GM12878 (cell line): ENCODE measurements around the gene REEP3. TPM values are rescaled to one million over a fixed set of nuclear protein-coding genes. Genes with fewer than 3 reads are reported as not detected.
"Not testable (repeated sequence)": the region's sequence is repeated elsewhere in the genome, so short reads cannot be mapped to it uniquely, and the experiment has no call there.

Experiments
- ATAC-seq: fragments of 200-7000 bp; cut with Tn5 transposase; 3 replicates; pipeline ENCODE4 v1.9.1; 2020; ENCODE audit warnings: mild to moderate bottlenecking, moderate library complexity
- BruUV-seq: library from RNA; stranded (reverse); fragments of 400-500 nt; replicated peaks from 2 replicates; lab custom pipeline; 2021; lab: Mats Ljungman, UMichigan
- CTCF ChIA-PET: fragments of 300-600 bp; sonication (Branson Sonifier 250); formaldehyde crosslinking; extraction: SDS; loops from one replicate; lab custom pipeline; 2021; ENCODE audit warnings: inconsistent platforms; lab: Yijun Ruan, JAX
- POLR2A ChIA-PET: fragments of 350-600 bp; formaldehyde crosslinking; extraction: SDS; loops from one replicate; lab custom pipeline; 2021; ENCODE audit warnings: inconsistent platforms; lab: Charles Lee
- RAD21 ChIA-PET: fragments of 300-600 bp; sonication (Branson Sonifier 250); formaldehyde crosslinking; loops from one replicate; lab custom pipeline; 2023; ENCODE audit warnings: antibody characterized with exemption; ENCODE audit not compliant: unreplicated experiment; lab: Charles Lee
- SMC1A ChIA-PET: fragments of 300-600 bp; sonication (Branson Sonifier 250); formaldehyde crosslinking; loops from one replicate; lab custom pipeline; 2023; ENCODE audit not compliant: unreplicated experiment, uncharacterized antibody; lab: Charles Lee
- DNase-seq: peaks from one replicate; pipeline ENCODE4 v3.0.0-alpha.2; 2011; ENCODE audit warnings: low read depth, low spot score
- FAIRE-seq: peaks from 3 replicates; lab custom pipeline; 2011; peaks lifted over from hg19 to GRCh38; lab: Jason Lieb, UNC
- H2AFZ ChIP-seq: 2 replicates; pipeline ENCODE4 v1.6.0; 2011; ENCODE audit warnings: low read depth, low read length, control low read depth; ENCODE audit not compliant: control insufficient read depth
- H3K27ac ChIP-seq: 2 replicates; pipeline ENCODE4 v1.5.1; 2011; ENCODE audit warnings: control low read depth; ENCODE audit not compliant: control insufficient read depth, insufficient read depth
- H3K27me3 ChIP-seq, 2 experiments: replicated peaks in 1 of 2; 2 replicates each; pipeline versions ENCODE4 v1.6.0 to v1.6.1; 2011; ENCODE audit warnings: low read length in 1 of 2; ENCODE audit not compliant: control insufficient read depth in 2 of 2, insufficient read depth in 2 of 2
- H3K36me3 ChIP-seq, 2 experiments: 2 replicates each; pipeline ENCODE4 v1.5.1; 2011; ENCODE audit warnings: low read length in 1 of 2; ENCODE audit not compliant: control insufficient read depth in 2 of 2, insufficient read depth in 2 of 2
- H3K4me1 ChIP-seq: 2 replicates; pipeline ENCODE4 v1.6.1; 2011; ENCODE audit warnings: mild to moderate bottlenecking, low read length, moderate library complexity, mixed read lengths; ENCODE audit not compliant: control insufficient read depth, insufficient read depth
- H3K4me2 ChIP-seq: 2 replicates; pipeline ENCODE4 v1.6.0; 2011; ENCODE audit warnings: control low read depth; ENCODE audit not compliant: control insufficient read depth, insufficient read depth
- H3K4me3 ChIP-seq: fragments of 200-600 bp; sonication (generic); 2 replicates; pipeline ENCODE4 v1.5.1; 2016
- H3K79me2 ChIP-seq: 2 replicates; pipeline ENCODE4 v1.6.0; 2011; ENCODE audit warnings: low read length; ENCODE audit not compliant: control insufficient read depth, insufficient read depth
- H3K9ac ChIP-seq: 2 replicates; pipeline ENCODE4 v1.8.0; 2011; ENCODE audit warnings: low read length, control low read depth, mixed read lengths; ENCODE audit not compliant: control insufficient read depth, insufficient read depth
- H3K9me3 ChIP-seq: replicated peaks from 3 replicates; pipeline ENCODE4 v1.5.1; 2011; ENCODE audit warnings: mild to moderate bottlenecking, low read length; ENCODE audit not compliant: control insufficient read depth, insufficient read depth
- H4K20me1 ChIP-seq: 2 replicates; pipeline ENCODE4 v1.6.0; 2011; ENCODE audit not compliant: control insufficient read depth, insufficient read depth
- BRCA1 ChIP-seq: IDR thresholded peaks from 2 replicates; pipeline ENCODE4 v1.6.1; 2011; ENCODE audit warnings: low read depth, low read length, improper control_type of control experiment
- CHD4 ChIP-seq: fragments of 200-600 bp; sonication (generic); IDR thresholded peaks from 2 replicates; pipeline ENCODE4 v1.6.1; 2016; ENCODE audit warnings: mild to moderate bottlenecking
- DPF2 ChIP-seq: fragments of 450-650 bp; IDR thresholded peaks from 2 replicates; pipeline ENCODE4 v1.6.1; 2017; ENCODE audit warnings: mild to moderate bottlenecking
- ETV6 ChIP-seq, 2 experiments: fragments of 450-650 bp in 1 of 2; IDR thresholded peaks in 1 of 2; conservative IDR thresholded peaks in 1 of 2; 2 replicates each; pipeline ENCODE4 v1.6.1; 2014; ENCODE audit warnings: antibody characterized with exemption in 1 of 2, borderline replicate concordance in 1 of 2, low read depth in 1 of 2, mild to moderate bottlenecking in 1 of 2, moderate library complexity in 1 of 2
- HCFC1 ChIP-seq: fragments of 150-350 bp; IDR thresholded peaks from 2 replicates; pipeline ENCODE4 v1.6.1; 2014; ENCODE audit warnings: low read length
- POLR2A ChIP-seq: IDR thresholded peaks from 2 replicates; pipeline ENCODE4 v1.6.1; 2011; ENCODE audit warnings: low read depth, mild to moderate bottlenecking, low read length
- RELA ChIP-seq: fragments of 450-650 bp; IDR thresholded peaks from 2 replicates; pipeline ENCODE4 v1.8.0; 2014; ENCODE audit warnings: borderline replicate concordance; ENCODE audit not compliant: partially characterized antibody
- TAF1 ChIP-seq: IDR thresholded peaks from 2 replicates; pipeline ENCODE4 v1.6.1; 2011; ENCODE audit warnings: mild to moderate bottlenecking, low read depth, low read length, borderline replicate concordance
- TBL1XR1 ChIP-seq: IDR thresholded peaks from 2 replicates; pipeline ENCODE4 v1.6.1; 2012; ENCODE audit warnings: low read depth, low read length, improper control_type of control experiment
- ZNF622 ChIP-seq: fragments of 450-650 bp; IDR thresholded peaks from 2 replicates; pipeline ENCODE4 v1.6.1; 2017; ENCODE audit warnings: mild to moderate bottlenecking, inconsistent platforms
- WGBS: methylation state at CpG from one replicate; pipeline ENCODE4 v1.1.6; 2016; ENCODE audit warnings: low lambda C conversion rate; ENCODE audit not compliant: insufficient replicate concordance, insufficient coverage; ENCODE audit errors: missing lambda C conversion rate; 5-methylcytosine and 5-hydroxymethylcytosine counted together
- in situ Hi-C: fragments of 300-500 bp; cut with MboI; formaldehyde crosslinking; loops from 9 replicates; pipeline ENCODE4 v1.14.3; 2018; ENCODE audit warnings: mixed read lengths
- intact Hi-C: fragments of 100-400 bp; cut with micrococcal nuclease; formaldehyde crosslinking; loops from one replicate; pipeline ENCODE4 v1.14.2; 2022; ENCODE audit not compliant: unreplicated experiment
- polyA plus RNA-seq, 11 experiments: library from polyadenylated mRNA; depleted of rRNA in 4 of 11; unstranded in 6 of 11; stranded (reverse) in 5 of 11; fragments of >200 nt; fragmentation: Nextera tagmentation in 4 of 11; fragmentation: Illumina TruSeq in 1 of 11; extraction: Ambion mirVana in 4 of 11; extraction: Trizol in 1 of 11; gene quantifications; 1 replicate in 1 of 11; 2 replicates in 10 of 11; pipeline versions ENCODE4 v1.2.1 to v1.2.3, GENCODE V29; 2011 to 2016; ENCODE audit warnings: inconsistent platforms in 2 of 11, missing spikeins in 2 of 11, low read depth in 1 of 11
- total RNA-seq, 4 experiments: library from RNA; depleted of rRNA in 3 of 4; stranded (reverse); fragments of >200 nt in 3 of 4; fragmentation: Illumina TruSeq in 1 of 4; extraction: Trizol in 1 of 4; gene quantifications; 2 replicates each; pipeline versions ENCODE4 v1.2.1 to v1.2.3, GENCODE V29; 2013 to 2021
- TF ChIP-seq, protein P1 (sequence below): IDR thresholded peaks from 2 replicates; pipeline ENCODE4 v1.6.1; 2011; ENCODE audit warnings: mild to moderate bottlenecking, low read depth, low read length, moderate library complexity; ENCODE audit not compliant: insufficient replicate concordance

Gene REEP3
- total and polyA plus RNA-seq, 10 of the 15 experiments (the other 5 are each of a cell fraction or from before 2014, with no cell fraction given): 4.9 to 25.9 (median 16.2) TPM

DNA sequence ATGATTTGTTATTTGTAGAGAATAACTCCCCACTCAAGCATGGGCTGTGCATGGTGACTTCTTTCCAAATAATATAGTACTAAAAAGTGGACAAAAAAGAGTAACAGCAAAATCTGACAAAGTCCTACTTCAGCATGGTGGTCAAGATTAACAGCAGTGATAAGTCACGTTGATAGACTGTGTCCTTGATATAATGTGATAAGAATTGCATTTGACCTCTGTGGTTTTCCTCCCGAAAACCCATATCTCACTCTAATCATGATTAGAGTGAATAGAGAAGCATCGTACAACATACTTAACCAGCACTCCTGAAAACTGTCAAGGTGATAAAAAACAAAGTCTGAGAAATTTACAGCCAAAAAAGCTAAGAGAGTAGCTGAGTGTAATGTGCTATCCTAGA, 42.4 kb downstream of the REEP3 start:
- H3K4me1 ChIP-seq: no peaks in the 10 kb centered on the region
- intact Hi-C loops: no loop called here
- TF ChIP-seq CHD4 (no peak), RELA (no peak), TAF1 (no peak), TBL1XR1 (no peak), ETV6 (conservative IDR thresholded peaks at IDR 0.05 in 1 of 2, IDR thresholded peaks at IDR 0.05 in 1 of 2; ENCODE audit: borderline replicate concordance in 1 of 2, low read depth in 1 of 2) (no peak), DPF2 (no peak), POLR2A (no peak), ZNF622 (no peak), BRCA1 (no peak), HCFC1 (no peak)
- TF ChIP-seq, protein P1, sequence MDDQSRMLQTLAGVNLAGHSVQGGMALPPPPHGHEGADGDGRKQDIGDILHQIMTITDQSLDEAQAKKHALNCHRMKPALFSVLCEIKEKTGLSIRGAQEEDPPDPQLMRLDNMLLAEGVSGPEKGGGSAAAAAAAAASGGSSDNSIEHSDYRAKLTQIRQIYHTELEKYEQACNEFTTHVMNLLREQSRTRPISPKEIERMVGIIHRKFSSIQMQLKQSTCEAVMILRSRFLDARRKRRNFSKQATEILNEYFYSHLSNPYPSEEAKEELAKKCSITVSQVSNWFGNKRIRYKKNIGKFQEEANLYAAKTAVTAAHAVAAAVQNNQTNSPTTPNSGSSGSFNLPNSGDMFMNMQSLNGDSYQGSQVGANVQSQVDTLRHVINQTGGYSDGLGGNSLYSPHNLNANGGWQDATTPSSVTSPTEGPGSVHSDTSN: no peak
- POLR2A ChIA-PET: no interaction called here
- no peak overlapping the region for H3K27ac ChIP-seq
- no peaks in the 10 kb centered on the region for H3K9me3 ChIP-seq
- WGBS: 79% methylated on average over 3 of the region's 3 CpGs
- no peak overlapping the region for H3K4me2 ChIP-seq
- SMC1A ChIA-PET: no interaction called here
- H3K4me3 ChIP-seq: no peak overlapping the region
- no peak for ATAC-seq
- CTCF ChIA-PET: interaction anchor here (0.6 to 1.3 kb wide), 2 partner anchors 9 to 277 kb away, joined by 3 read pairs; no protein-coding TSS in a partner anchor
- no peak overlapping the region for H2AFZ ChIP-seq
- no peak for DNase-seq
- BruUV-seq: no TSS peak
- H3K79me2 ChIP-seq: no peaks in the 10 kb centered on the region
- no peaks in the 10 kb centered on the region for H3K27me3 ChIP-seq
- no peak for FAIRE-seq
- in situ Hi-C loops: no loop called here
- no peak overlapping the region for H3K9ac ChIP-seq
- RAD21 ChIA-PET: no interaction called here
- no peaks in the 10 kb centered on the region for H4K20me1 ChIP-seq
- H3K36me3 ChIP-seq: no peaks in the 10 kb centered on the region

DNA sequence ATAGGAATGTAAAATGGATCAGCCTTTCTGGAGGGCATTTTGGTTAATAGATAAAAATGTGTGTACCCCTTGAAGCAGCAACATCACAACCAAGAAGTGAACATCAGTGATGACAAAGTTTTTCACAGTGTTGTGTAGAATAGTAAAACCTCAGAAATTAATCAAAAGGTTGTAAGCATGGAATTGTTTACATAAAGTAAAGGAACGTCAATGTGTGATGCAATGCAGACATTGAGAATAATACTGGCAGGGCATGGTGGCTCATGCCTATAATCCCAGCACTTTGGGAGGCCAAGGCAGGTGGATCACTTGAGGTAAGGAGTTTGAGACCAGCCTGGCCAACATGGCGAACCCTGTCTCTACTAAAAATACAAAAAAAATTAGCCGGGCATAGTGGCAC, 43.5 kb downstream of the REEP3 start:
- H3K9me3 ChIP-seq, BruUV-seq, POLR2A ChIA-PET, in situ Hi-C loops, H3K4me2 ChIP-seq, FAIRE-seq, H2AFZ ChIP-seq, H3K79me2 ChIP-seq, ATAC-seq, H3K36me3 ChIP-seq, intact Hi-C loops, H3K4me3 ChIP-seq, H3K4me1 ChIP-seq, H3K9ac ChIP-seq, H3K27ac ChIP-seq, H3K27me3 ChIP-seq, CTCF ChIA-PET, H4K20me1 ChIP-seq, SMC1A ChIA-PET, RAD21 ChIA-PET, DNase-seq: not testable (repeated sequence)
- WGBS: 87% methylated on average over 3 of the region's 3 CpGs
